Ishikawa (cell line): ENCODE data around the gene MEI4.

Experiments used
- CEBPB ChIP-seq: IDR thresholded peaks from 2 replicates; pipeline ENCODE4 v1.6.1; 2012
- EGR1 ChIP-seq: IDR thresholded peaks from 2 replicates; pipeline ENCODE4 v1.6.1; 2012
- EP300 ChIP-seq: IDR thresholded peaks from 2 replicates; pipeline ENCODE4 v1.6.1; 2012; ENCODE audit warnings: borderline replicate concordance
- FOXM1 ChIP-seq: IDR thresholded peaks from 2 replicates; pipeline ENCODE4 v1.6.1; 2012; ENCODE audit warnings: low read depth, borderline replicate concordance
- MAX ChIP-seq: IDR thresholded peaks from 2 replicates; pipeline ENCODE4 v1.6.1; 2012
- NFIC ChIP-seq: IDR thresholded peaks from 2 replicates; pipeline ENCODE4 v1.6.1; 2012
- RAD21 ChIP-seq: IDR thresholded peaks from 2 replicates; pipeline ENCODE4 v1.6.1; 2012; ENCODE audit warnings: low read depth
- TAF1 ChIP-seq: IDR thresholded peaks from 2 replicates; pipeline ENCODE4 v1.6.1; 2012; ENCODE audit warnings: low read depth, mild to moderate bottlenecking
- TCF12 ChIP-seq: IDR thresholded peaks from 2 replicates; pipeline ENCODE4 v1.6.1; 2012; ENCODE audit warnings: low read depth
- USF1 ChIP-seq: IDR thresholded peaks from 2 replicates; pipeline ENCODE4 v1.6.1; 2012
- YY1 ChIP-seq: IDR thresholded peaks from 2 replicates; pipeline ENCODE4 v1.6.1; 2012; ENCODE audit warnings: low read depth

- TF ChIP-seq MAX (no peak), EGR1 (no peak), NFIC (no peak), RAD21 (no peak), TCF12 (no peak), EP300 (no peak), YY1 (no peak), TAF1 (no peak), FOXM1 (no peak), CEBPB (no peak), USF1 (no peak)
Observed at GRCh38 chr6:77829736-77830135, 176.9 kb downstream of the MEI4 start.
